K562 treated with DMSO at 1 percent for 4 hours (cell line): Measurements from ENCODE around the gene RHOG. TPM values are rescaled to one million over a fixed set of nuclear protein-coding genes. Genes with fewer than 3 reads are reported as not detected.

Source experiments
- total RNA-seq: library from RNA; unstranded; fragments of 300-600 nt; gene quantifications from 2 replicates; pipeline ENCODE4 v1.2.3, GENCODE V29; 2022; ENCODE audit not compliant: insufficient read depth

Gene RHOG
- 121 and 166 TPM in 2 replicates for total RNA-seq

DNA sequence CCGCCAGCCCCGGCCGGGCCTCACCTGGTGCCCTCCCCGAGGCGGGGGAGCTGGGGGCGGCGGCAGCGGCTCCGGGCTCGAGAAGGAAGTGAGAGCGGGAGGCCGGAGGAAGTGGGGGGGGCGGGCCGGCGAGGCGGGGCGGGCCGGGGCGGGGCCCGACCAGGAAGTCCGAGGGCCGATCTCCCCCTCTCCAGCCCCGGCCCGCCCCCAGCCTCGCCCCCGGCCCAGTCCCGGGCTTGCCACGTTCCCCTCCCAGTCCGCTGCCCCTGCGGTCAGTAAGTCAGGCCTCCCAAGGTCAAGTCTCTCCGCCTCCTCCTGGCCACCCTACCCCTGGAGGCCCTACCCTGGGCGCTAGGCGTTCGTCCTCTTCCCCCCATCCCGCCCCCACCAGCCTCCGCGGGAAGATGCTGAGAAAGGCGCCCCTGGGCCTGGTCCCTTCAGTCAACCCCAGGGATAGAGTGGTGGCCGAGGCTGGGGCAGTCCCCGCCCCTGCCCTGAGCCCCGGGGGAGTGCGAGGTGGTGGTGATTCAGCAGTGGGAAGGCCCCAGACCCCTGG lies at the start of gene RHOG:
Gene RHOG, minus strand, starts transcription at position 90 of the 556 bp plus-strand sequence. CDS start 12,821 bp downstream, outside the sequence.

DNA sequence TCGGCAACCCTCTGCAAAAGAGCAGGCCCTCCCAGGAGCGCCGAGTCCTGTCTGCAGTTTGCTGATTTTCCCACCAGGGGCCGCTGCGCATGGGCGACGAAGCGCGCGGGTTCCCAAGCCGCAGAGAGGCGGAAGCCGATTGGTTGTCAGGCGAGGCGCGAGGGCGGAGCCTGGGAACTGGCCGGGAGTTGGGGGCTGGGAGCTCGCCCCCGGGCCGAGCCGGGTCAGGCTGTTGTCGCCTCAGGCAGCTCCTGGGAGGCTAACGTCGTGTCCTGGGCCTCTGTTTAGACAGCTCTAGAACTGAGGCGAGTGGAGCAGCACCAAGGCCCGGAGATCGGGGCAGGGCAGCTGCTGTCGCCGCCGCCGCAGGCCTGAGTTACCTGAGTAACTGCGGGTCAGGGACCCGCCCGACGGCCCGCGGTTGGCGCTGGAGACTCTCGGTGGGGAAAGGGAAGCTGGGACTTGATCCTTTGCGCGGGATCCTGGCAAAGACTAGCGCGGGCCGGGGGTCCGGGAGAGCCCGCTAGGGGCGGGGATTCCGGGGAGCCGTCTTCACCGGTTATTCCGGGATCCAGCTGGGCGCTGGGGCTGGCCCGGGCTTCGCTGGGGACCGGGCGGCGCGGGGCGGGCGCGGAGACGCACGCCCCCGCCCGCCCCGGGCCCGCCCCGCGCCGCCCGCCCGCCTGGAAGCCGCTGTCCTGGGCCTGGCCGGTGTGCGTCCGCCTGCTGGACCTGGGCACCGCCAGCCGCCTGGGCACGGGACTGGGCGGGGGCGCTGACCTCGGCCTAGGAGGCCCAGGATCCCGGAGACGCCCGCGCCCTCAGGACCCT lies 14.4 kb upstream of the RHOG start, which contains the start of gene STIM1:
Gene STIM1, plus strand, starts transcription at position 688 of the 831 bp plus-strand sequence. CDS start 607 bp downstream, outside the sequence.

DNA sequence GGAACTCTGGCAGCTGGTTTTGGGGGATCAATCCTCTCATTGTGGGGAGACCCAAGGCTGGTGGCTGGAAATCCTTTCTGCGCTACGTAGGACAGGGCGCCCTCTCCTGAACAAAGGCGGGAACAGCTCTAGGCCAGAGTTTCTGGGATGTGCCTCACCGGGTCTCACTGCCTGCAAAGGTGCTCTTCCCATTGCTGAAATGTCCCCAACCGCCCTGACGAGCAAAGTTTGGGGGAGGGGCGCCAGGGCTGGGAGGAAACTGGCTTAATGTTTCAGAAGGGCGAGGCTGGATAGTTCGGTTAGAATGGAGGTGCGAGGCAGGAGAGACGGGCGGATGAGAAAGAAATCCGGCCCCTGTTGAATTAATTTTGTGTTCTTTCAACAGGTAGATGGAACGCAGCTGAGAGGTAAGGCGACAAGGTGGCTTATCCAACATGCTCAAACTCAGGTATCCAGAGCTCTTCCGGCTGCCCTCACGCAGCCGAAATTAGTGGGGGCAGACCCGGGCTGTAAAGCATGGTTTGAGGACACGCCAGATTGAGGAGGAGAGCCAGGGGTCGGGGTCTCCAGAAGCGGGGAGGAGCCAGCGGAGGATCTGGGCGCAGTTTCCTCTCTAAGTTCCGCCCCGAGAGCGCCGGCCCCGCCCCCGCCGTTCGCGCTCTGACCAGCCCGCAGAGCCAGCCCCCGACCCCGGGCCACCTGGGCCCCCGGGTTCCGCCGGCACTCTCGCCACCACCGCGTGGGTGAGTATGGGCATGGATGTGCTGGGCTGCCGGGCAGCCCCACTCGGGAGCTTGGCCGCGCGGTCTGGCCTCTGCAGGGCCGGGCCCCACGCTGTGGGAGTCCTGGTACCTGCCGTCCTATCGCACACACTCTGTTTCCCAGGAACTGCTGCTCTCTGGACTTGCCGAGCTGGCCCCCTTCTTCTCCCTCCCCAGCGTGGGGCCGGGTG lies 32.6 kb downstream of the RHOG start, which contains the start of gene PGAP2:
Gene PGAP2, plus strand, starts transcription at position 652 of the 952 bp plus-strand sequence. CDS start 2,700 bp downstream, outside the sequence.

DNA sequence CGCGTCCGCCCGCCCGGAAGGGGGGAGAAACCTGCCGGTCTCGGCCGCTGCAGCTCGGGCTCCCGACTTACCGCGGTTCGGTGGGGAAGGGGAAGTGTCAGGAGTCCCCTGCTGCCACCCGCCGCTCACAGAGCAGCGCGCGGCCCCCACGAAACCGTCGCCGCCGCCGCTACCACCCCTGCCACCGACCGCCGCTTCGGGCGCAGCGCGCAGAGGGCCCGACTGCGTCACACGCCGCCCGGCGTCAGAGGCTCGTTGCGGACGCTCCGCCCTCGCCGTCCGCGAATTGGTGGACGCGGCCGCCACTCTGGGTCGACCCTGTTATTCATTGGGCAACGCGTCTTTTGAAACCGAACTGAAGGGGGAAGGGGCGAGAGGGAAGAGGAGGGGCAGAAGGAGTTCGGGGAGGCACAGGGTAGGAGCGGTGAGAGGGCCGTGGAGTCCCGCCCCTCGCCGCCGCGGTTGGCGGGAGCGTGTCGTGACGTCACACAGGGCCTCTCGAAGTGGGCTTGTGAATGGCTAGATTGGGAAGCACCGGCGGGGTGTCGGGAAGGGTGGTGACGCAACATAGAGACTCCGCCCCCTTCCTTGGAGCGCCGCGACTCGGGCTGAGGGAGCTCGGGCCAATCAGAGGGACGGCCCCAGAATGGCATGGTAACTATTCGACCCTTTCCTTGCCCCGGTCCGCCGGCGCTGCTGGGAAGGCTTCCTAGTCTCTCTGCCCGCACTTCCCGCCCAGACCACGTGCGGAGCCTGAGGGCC lies 43.2 kb downstream of the RHOG start, which contains the start of gene NUP98:
Gene NUP98, minus strand, starts transcription at position 226 of the 762 bp plus-strand sequence. CDS start 15,437 bp downstream, outside the sequence.

Other genes starting within 250 kb of the RHOG start
- not detected in 2 replicates for gene ART5, start 199.0 kb downstream of the RHOG start, total RNA-seq
- gene ART1, start 195.8 kb downstream of the RHOG start, total RNA-seq = not detected in 2 replicates
- gene CHRNA10, start 169.6 kb downstream of the RHOG start, total RNA-seq = 5.7 and 8.7 TPM in 2 replicates
- 73.6 and 92.3 TPM in 2 replicates for gene NUP98, start 43.4 kb downstream of the RHOG start, total RNA-seq
- gene PGAP2, start 32.4 kb downstream of the RHOG start, total RNA-seq = 21.3 and 45.8 TPM in 2 replicates
- gene STIM1, start 14.7 kb upstream of the RHOG start, total RNA-seq = 45.7 and 46.8 TPM in 2 replicates